Activated CD8-positive, alpha-beta memory T cell treated with anti-CD3 and anti-CD28 coated beads, Interleukin-2, amount 50 U/mL, for 24 hours (primary cell): ENCODE results near the gene PDGFA.

Source experiments
- DNase-seq: peaks from one replicate; pipeline ENCODE4 v3.0.0-alpha.2; 2020; ENCODE audit errors: extremely low read depth

The PDGFA gene

GRCh38 chr7:461453-462172 is 58.0 kb downstream of the PDGFA start:
- no peak for DNase-seq

GRCh38 chr7:461117-461452 is 58.6 kb downstream of the PDGFA start:
- DNase-seq, result no peak

DNA sequence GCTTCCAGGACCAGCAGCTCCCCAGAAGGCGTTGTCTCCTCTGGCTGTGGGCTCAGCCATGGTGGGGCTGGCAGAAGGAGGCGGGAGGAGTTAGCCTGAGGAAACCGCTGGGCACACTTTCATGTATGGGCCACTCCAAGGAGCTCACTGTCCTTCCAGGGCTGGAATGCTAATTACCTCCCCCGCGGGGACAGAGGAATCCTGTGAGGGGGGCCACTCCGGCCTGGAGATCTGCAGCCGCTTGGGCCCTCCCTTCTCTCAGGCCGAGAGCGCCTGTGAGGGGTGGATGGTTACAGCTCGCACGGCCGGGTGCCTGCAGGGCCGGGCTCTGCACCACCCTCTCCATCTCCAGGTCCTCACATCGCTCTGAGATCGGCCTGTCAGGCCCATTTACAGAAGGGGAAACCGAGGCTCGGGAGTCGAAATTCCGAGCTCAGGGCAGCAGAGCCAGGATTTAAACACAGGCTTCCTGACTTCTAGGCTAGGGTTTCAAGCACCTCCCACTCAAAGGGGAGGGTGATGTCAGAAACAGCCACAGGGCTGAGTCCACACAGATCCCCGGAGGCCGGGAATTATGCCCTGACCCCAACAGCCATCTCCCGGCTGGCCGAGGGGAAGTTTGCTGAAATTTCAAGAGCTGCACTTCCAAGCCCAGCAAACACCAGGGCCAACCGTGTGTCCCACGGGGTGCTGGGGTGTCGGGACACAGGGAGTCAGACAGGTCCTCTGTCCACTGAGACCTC is 59.1 kb downstream of the PDGFA start:
- no peak for DNase-seq

GRCh38 chr7:459584-460373 is 59.9 kb downstream of the PDGFA start:
- no peak for DNase-seq

GRCh38 chr7:458511-459245 is 61.0 kb downstream of the PDGFA start:
- DNase-seq, result no peak

GRCh38 chr7:457814-458510 is 61.7 kb downstream of the PDGFA start:
- no peak for DNase-seq

GRCh38 chr7:455110-455928 is 64.3 kb downstream of the PDGFA start:
- no peak for DNase-seq

- no peak for DNase-seq
Measured at GRCh38 chr7:454356-455109, 65.1 kb downstream of the PDGFA start.

DNA sequence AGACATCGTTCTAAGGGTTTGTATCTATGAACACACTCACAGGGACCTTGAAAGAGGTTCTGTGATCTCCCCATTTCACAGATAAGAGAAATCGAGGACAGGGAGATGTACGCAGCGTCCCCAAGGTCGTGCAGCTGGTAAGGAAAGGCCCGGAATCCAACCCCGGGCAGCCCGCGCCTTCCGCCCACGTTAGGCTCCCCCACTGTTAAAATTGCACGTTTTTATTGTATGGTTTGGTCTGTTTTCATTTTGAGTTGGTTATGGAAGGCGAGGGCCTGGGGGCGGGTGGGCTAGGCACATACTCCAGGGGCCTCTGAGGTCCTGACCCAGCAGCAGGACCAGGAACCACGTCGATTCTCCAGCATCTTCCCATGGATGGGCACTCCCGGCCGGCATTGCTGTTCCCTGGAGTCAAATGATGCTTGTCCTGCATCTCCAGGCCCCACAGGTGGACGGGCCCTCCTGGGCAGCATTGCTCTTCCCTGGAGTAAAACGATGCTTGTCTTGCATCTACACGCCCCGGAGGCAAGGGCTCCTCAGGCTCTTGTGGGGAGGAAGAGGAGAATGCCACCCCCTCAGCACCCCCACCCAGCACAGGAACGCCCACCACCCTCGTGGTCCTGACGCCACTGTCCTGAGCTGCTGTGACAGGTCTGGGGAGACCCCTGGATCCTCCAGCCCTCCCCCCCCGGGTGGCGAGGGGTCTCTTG is 65.9 kb downstream of the PDGFA start:
- no peak for DNase-seq

- DNase-seq, result no peak
Measured at GRCh38 chr7:452791-453455, 66.7 kb downstream of the PDGFA start.

GRCh38 chr7:452226-452751 is 67.4 kb downstream of the PDGFA start:
- DNase-seq, result no peak

GRCh38 chr7:451255-452225 is 68.1 kb downstream of the PDGFA start:
- no peak for DNase-seq

DNA sequence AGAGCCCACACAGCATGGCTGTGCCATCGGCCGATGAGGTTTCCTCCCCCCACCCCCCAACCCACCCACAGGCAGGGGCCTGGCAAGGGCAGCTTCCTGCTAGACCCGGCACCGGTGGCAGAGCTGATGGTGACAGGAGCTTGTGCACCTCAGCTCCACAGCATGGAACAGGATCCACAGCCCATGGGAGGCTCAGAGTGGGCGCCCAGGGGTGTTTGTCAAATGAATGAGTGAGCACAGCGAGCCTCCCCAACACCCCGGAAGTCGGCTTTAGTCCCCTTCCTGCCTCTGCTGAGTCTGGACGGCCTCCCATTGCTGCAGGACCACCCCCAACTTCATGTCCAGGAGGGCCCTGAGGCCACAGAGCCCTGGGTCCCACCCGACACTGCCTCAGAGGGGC is 68.9 kb downstream of the PDGFA start:
- no peak for DNase-seq

DNA sequence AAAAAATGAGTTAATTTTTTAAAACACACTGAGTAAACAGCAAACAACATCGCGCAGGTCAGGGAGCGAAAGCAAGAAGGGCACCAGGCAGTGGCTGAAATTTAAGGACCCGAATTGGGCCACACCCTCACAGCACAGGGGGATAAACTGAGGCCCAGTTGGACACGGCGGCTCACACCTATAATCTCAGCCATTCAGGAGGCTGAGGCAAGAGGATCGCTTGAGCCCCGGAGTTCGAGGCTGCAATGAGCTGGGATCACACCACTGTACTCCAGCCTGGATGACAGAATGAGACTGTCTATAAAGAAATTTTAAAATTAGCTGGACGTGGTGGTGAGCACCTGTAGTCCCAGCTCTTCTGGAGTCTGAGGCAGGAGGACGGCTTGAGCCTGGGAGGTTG is 69.6 kb downstream of the PDGFA start:
- DNase-seq, result no peak

- DNase-seq, result no peak
Measured at GRCh38 chr7:449324-450019, 70.2 kb downstream of the PDGFA start.

DNA sequence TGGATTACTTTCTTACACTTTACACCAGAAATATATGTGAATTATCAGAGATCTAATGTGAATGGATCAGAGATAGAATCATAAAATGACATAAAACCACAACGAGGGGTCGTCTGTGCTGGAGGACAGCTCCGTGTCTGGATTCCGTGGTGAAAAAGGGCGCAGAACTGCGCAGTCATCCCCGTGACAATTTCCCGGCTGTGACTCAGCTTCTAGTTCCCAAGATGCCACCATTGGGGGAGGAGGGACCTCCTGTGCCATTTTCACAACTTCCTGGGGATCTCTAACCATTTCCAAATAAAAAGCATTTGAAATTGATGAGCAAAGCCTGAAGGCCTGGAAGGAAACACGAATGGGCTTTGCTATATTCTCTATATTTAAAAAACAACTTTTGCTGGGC is 72.1 kb downstream of the PDGFA start:
- no peak for DNase-seq
